GM12873 (cell line): Measurements from ENCODE around the gene RPL13.

Experiments
- TF ChIP-seq, protein P1 (sequence below): IDR thresholded peaks from 2 replicates; pipeline ENCODE4 v1.5.1; 2012; ENCODE audit warnings: low read depth, mild to moderate bottlenecking, moderate library complexity, low read length, control low read depth; ENCODE audit not compliant: insufficient read depth; ENCODE audit errors: missing control alignments

Gene RPL13

GRCh38 chr16:89555780-89556179, 4.7 kb upstream of the RPL13 start:
- TF ChIP-seq, protein P1, sequence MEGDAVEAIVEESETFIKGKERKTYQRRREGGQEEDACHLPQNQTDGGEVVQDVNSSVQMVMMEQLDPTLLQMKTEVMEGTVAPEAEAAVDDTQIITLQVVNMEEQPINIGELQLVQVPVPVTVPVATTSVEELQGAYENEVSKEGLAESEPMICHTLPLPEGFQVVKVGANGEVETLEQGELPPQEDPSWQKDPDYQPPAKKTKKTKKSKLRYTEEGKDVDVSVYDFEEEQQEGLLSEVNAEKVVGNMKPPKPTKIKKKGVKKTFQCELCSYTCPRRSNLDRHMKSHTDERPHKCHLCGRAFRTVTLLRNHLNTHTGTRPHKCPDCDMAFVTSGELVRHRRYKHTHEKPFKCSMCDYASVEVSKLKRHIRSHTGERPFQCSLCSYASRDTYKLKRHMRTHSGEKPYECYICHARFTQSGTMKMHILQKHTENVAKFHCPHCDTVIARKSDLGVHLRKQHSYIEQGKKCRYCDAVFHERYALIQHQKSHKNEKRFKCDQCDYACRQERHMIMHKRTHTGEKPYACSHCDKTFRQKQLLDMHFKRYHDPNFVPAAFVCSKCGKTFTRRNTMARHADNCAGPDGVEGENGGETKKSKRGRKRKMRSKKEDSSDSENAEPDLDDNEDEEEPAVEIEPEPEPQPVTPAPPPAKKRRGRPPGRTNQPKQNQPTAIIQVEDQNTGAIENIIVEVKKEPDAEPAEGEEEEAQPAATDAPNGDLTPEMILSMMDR = no peak

DNA sequence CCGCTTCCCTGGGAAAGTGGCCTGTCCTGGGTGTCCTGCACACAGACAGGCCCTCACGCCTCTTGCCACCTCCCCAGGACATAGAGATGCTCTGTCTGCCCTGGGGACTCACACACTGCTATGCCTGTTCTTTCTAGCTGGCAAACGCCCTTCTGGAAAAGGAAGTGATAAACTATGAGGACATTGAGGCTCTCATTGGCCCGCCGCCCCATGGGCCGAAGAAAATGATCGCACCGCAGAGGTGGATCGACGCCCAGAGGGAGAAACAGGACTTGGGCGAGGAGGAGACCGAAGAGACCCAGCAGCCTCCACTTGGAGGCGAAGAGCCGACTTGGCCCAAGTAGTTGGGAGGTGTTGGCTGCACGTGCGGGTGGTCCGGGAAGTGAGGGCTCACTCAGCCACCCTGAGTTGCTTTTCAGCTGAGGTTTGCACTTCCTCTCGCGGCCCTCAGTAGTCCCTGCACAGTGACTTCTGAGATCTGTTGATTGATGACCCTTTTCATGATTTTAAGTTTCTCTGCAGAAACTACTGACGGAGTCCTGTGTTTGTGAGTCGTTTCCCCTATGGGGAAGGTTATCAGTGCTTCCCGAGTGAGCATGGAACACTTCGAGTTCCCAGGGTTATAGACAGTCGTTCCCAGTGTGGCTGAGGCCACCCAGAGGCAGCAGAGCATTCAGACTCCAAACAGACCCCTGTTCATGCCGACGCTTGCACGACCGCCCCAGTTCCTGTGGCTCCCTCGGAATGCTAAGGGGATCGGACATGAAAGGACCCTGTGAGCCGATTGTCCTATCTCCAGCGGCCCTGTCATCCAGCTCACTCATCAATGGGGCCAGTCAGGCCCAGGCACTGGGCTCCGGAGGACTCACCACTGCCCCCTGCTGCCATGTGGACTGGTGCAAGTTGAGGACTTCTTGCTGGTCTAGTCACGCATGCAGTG, 3.5 kb upstream of the RPL13 start:
- TF ChIP-seq, protein P1 = peak; percentile 94

DNA sequence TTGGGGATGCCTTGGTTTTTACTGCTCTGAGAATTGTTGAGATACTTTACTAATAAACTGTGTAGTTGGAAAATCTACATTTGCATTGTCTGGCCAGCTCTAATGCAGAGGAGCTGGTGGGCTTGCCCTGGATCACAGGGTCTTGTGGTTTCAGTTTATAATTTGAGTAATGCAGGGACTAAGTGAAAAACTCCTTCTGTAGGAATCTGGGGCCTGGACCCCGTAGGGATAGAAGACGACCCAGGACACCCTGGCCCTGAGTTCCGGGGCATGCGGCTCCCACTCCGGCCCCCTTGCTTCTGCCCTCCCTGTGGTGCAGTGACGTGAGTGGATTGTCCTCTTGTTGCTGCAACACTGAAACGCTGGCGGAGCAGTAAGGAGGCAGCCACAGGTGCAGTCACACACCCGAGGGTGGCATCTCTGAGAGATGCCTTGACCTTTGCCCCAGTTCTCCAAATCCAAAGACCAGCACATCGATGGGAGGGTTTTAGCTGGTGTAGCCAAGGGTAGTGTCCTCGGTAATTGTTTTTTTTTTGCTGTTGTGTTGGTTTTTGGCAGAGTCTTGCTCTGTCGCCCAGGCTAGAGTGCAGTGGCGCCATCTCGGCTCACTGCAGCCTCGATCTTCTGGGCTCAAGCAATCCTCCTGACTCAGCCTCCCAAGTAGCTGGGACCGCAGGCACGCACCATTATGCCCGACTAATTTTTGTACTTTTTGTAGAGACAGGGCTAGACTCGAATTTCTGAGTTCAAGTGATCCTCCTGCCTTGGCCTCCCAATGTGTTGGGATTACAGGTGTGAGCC, 2.6 kb upstream of the RPL13 start:
- TF ChIP-seq, protein P1 = no peak

- TF ChIP-seq, protein P1 = no peak
Measured at GRCh38 chr16:89561142-89561883, 831 bp downstream of the RPL13 start.

GRCh38 chr16:89561884-89562599, 1.6 kb downstream of the RPL13 start:
- TF ChIP-seq, protein P1 = no peak

DNA sequence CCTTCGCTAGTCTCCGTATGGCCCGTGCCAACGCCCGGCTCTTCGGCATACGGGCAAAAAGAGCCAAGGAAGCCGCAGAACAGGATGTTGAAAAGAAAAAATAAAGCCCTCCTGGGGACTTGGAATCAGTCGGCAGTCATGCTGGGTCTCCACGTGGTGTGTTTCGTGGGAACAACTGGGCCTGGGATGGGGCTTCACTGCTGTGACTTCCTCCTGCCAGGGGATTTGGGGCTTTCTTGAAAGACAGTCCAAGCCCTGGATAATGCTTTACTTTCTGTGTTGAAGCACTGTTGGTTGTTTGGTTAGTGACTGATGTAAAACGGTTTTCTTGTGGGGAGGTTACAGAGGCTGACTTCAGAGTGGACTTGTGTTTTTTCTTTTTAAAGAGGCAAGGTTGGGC, 2.5 kb downstream of the RPL13 start:
- TF ChIP-seq, protein P1 = no peak
